SU-DHL-6 (cell line): ENCODE data around the gene AOX1.

ENCODE experiments used
- EZH2phosphoT487 ChIP-seq: fragments of 200-600 bp; sonication (generic), shearing (Covaris generic); conservative IDR thresholded peaks from 2 replicates; pipeline ENCODE4 v1.6.1; 2018; ENCODE audit warnings: mild to moderate bottlenecking, antibody characterized with exemption, low read length, moderate library complexity, mixed read lengths
- TF ChIP-seq, protein P1 (sequence below): fragments of 200-600 bp; sonication (generic); IDR thresholded peaks from one replicate; pipeline ENCODE4 v1.5.1; 2017; ENCODE audit warnings: antibody characterized with exemption, mild to moderate bottlenecking, low read length, moderate library complexity; ENCODE audit not compliant: insufficient read depth, poor library complexity, severe bottlenecking

DNA sequence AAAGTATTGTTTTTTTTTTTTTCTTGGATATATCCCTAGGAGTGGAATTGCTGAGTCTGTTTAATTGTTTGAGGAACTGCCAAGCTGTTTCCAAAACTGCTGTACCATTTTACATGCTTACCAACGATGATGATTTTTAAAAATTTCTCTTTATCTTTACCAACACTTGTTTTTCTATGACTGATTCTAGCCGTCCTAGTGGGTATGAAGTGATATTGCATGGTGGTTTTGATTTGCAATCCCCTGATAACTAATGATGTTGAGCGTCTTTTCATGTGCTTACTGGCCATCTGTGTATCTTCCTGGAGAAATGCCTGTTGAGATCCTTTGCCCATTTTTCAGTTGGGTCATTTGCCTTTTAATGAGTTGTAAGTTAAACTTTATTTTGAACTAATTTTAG lies 8.8 kb upstream of the AOX1 start:
- TF ChIP-seq, protein P1, sequence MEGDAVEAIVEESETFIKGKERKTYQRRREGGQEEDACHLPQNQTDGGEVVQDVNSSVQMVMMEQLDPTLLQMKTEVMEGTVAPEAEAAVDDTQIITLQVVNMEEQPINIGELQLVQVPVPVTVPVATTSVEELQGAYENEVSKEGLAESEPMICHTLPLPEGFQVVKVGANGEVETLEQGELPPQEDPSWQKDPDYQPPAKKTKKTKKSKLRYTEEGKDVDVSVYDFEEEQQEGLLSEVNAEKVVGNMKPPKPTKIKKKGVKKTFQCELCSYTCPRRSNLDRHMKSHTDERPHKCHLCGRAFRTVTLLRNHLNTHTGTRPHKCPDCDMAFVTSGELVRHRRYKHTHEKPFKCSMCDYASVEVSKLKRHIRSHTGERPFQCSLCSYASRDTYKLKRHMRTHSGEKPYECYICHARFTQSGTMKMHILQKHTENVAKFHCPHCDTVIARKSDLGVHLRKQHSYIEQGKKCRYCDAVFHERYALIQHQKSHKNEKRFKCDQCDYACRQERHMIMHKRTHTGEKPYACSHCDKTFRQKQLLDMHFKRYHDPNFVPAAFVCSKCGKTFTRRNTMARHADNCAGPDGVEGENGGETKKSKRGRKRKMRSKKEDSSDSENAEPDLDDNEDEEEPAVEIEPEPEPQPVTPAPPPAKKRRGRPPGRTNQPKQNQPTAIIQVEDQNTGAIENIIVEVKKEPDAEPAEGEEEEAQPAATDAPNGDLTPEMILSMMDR, result no peak
- no peak for TF ChIP-seq EZH2phosphoT487
